GM20000 (cell line): ENCODE data around the gene DHDH.

Experiments used
- DNase-seq: peaks from one replicate; pipeline ENCODE4 v3.0.0; 2012; ENCODE audit warnings: low spot score
- TF ChIP-seq, protein P1 (sequence below): IDR thresholded peaks from 2 replicates; pipeline ENCODE4 v1.5.1; 2012; ENCODE audit warnings: mild to moderate bottlenecking, control low read depth; ENCODE audit errors: extremely low read depth, missing control alignments

DHDH gene

GRCh38 chr19:48975947-48976847, 42.7 kb downstream of the DHDH start:
- DNase-seq = no peak
- TF ChIP-seq, protein P1, sequence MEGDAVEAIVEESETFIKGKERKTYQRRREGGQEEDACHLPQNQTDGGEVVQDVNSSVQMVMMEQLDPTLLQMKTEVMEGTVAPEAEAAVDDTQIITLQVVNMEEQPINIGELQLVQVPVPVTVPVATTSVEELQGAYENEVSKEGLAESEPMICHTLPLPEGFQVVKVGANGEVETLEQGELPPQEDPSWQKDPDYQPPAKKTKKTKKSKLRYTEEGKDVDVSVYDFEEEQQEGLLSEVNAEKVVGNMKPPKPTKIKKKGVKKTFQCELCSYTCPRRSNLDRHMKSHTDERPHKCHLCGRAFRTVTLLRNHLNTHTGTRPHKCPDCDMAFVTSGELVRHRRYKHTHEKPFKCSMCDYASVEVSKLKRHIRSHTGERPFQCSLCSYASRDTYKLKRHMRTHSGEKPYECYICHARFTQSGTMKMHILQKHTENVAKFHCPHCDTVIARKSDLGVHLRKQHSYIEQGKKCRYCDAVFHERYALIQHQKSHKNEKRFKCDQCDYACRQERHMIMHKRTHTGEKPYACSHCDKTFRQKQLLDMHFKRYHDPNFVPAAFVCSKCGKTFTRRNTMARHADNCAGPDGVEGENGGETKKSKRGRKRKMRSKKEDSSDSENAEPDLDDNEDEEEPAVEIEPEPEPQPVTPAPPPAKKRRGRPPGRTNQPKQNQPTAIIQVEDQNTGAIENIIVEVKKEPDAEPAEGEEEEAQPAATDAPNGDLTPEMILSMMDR = no peak

- TF ChIP-seq, protein P1 = no peak
- no peak for DNase-seq
Observed at GRCh38 chr19:48977061-48977460, 43.6 kb downstream of the DHDH start.

- no peak for DNase-seq
- TF ChIP-seq, protein P1 = no peak
Observed at GRCh38 chr19:48982280-48982679, 48.8 kb downstream of the DHDH start.

DNA sequence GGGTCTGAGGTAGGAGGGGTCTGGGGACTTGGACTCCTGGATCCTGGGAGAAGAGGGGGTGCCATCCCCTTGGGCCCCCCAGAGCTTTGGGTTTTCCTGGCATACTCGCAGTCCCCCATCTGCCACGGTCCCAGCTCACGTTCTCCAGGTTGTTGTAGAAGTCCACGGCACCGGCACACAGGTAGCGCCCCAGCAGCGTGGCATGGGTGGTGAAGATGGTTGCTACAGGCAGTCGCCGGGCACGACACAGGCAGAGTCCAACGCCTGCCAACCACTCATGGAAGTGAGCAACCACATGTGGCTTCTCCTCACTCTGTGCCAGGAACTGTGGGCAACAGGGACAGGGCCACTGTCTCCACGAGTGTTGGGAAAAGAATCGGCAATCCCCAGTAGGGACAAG, 52.2 kb downstream of the DHDH start:
- DNase-seq = no peak
- TF ChIP-seq, protein P1 = no peak

DNA sequence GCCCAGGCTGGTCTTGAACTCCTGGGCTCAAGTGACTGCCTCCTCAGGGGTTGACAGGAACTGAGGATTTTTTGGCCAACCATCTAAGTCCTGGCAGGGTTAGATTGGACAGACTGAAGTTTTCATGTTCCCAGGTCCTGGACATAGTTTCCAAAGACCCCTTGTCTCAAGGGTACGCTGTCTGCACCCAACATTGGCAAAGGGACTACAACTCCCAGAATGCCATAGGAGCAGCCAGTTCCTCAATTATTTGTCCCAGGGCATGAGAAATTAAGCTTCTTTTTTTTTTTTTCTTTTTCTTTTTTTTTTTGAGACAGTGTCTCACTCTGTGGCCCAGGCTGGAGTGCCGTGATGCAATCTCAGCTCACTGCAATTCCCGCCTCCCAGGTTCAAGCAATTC, 52.7 kb downstream of the DHDH start:
- TF ChIP-seq, protein P1 = no peak
- no peak for DNase-seq

DNA sequence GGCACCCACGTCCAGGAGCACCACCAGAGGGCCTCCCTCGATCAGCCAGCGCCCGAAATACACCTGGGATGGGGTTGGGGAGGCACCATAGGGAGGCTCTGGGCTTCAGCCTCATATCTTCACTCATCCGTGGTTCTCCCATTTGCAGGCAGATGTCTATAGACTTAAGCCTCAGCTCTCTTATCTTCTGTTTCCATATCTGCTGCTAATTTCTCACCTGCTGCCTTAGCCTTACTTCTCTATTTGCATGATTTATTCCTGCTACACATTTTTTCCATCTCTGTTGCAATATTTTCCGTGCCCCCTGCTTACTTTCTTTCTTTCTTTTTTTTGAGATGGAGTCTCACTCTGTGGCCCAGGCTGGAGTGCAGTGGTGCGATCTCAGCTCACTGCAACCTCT, 53.8 kb downstream of the DHDH start:
- TF ChIP-seq, protein P1 = no peak
- no peak for DNase-seq

- TF ChIP-seq, protein P1 = no peak
- DNase-seq = no peak
Observed at GRCh38 chr19:48988286-48988685, 54.8 kb downstream of the DHDH start.
